Measurements from ENCODE around the gene IGFBP2.

Gene IGFBP2

DNA sequence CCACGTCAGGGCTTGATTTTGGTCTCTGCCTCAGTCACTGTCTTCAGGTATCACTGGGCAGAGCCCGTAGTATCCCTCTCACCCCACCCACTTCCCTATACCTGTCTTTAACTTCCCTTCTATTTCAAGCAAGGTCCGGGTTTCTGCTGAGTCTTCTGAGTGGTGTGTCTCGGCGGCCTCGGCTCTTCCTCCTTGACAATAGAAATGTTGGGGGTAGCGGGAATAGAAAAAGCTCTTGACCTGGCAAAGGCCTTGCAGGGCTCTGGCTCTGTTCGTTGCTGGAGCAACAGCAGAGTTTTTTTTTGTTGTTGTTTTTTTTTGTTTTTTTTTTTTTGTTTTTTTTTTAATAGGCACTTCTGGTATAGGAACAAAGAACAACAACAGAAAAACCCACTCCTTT lies 78.1 kb downstream of the IGFBP2 start:
- no peak for DNase-seq (ENCODE audit: low spot score)

DNA sequence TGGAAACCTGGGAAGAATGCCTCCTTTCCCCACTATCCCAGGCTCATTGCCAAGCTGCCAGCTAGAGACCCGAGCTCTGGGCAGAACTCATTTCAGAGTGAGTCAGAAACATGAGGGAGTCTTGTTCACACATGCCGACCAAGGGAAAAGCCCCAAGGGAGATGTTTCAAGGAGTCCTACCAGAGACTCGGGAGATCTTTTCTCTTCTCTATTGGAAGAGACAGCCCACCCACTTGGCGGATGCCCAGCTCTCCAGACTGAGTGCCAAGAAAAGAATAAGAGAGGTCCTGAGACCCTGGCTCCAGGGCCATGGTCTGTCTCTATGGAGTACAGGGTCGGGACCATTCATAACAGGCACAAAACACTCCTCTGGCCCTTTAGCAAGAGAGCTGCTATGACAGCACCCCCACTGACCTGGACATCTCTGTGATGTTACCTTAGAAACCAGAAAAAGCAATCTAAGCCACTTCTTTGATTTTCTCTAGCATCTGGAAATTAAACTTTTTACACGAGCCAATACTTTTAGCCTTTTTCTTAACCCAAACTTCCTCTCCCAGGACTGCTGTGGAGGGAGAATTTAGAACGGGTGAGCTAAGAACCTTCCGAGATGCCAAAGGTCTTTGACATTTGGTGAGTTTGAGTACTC lies 80.6 kb downstream of the IGFBP2 start:
- no peak for DNase-seq (ENCODE audit: low spot score)

Data from Ammon's horn (tissue), 1 donor.